Liver (tissue), 9 donors: ENCODE data around the gene ARFGAP3. TPM values are rescaled to one million over a fixed set of nuclear protein-coding genes. Genes with fewer than 3 reads are reported as not detected.

Experiments used
- DNase-seq: peaks from one replicate; pipeline ENCODE4 v3.0.0-alpha.2; 2017; ENCODE audit warnings: low spot score
- H3K27ac ChIP-seq, 2 donors: one replicate each; pipeline ENCODE4 v1.7.0; 2013; ENCODE audit warnings: inconsistent platforms in 2 of 2, low read length in 2 of 2, control low read depth in 1 of 2, low read depth in 1 of 2, mild to moderate bottlenecking in 1 of 2
- H3K27me3 ChIP-seq, 4 donors: one replicate each; pipeline versions ENCODE4 v1.6.1 to v1.7.0; 2013; ENCODE audit warnings: low read length in 3 of 4, inconsistent platforms in 1 of 4, mild to moderate bottlenecking in 1 of 4, moderate library complexity in 1 of 4; ENCODE audit not compliant: control insufficient read depth in 4 of 4, insufficient read depth in 4 of 4
- H3K36me3 ChIP-seq, 4 donors: one replicate each; pipeline versions ENCODE4 v1.6.1 to v1.7.0; 2013; ENCODE audit warnings: low read length in 3 of 4, mild to moderate bottlenecking in 3 of 4, low read depth in 1 of 4, moderate library complexity in 1 of 4; ENCODE audit not compliant: control insufficient read depth in 4 of 4, insufficient read depth in 3 of 4
- H3K4me1 ChIP-seq, 4 donors: one replicate each; pipeline versions ENCODE4 v1.6.1 to v1.7.0; 2013; ENCODE audit warnings: low read length in 3 of 4, mild to moderate bottlenecking in 3 of 4, moderate library complexity in 1 of 4; ENCODE audit not compliant: control insufficient read depth in 4 of 4, insufficient read depth in 4 of 4
- H3K4me3 ChIP-seq, 3 donors: one replicate each; pipeline versions ENCODE4 v1.6.1 to v1.7.0; 2013; ENCODE audit warnings: low read length in 3 of 3, control low read depth in 1 of 3, low read depth in 1 of 3, mild to moderate bottlenecking in 1 of 3
- H3K9ac ChIP-seq, 2 donors: one replicate each; pipeline ENCODE4 v1.7.0; 2013; ENCODE audit warnings: low read length in 2 of 2, mild to moderate bottlenecking in 2 of 2, moderate library complexity in 2 of 2, control low read depth in 1 of 2, low read depth in 1 of 2
- H3K9me3 ChIP-seq, 4 donors: one replicate each; pipeline versions ENCODE4 v1.6.1 to v1.7.0; 2013; ENCODE audit warnings: low read length in 3 of 4; ENCODE audit not compliant: control insufficient read depth in 4 of 4
- EGR1 ChIP-seq, 2 donors: IDR thresholded peaks; 2 replicates each; pipeline ENCODE4 v1.6.1; 2016 to 2018; ENCODE audit warnings: antibody characterized with exemption in 2 of 2, low read depth in 2 of 2
- FOXA1 ChIP-seq: IDR thresholded peaks from 2 replicates; pipeline ENCODE4 v1.6.1; 2016; ENCODE audit warnings: antibody characterized with exemption
- FOXA2 ChIP-seq: IDR thresholded peaks from 2 replicates; pipeline ENCODE4 v1.6.1; 2016; ENCODE audit warnings: antibody characterized with exemption
- GABPA ChIP-seq, 2 donors: IDR thresholded peaks in 1 of 2; conservative IDR thresholded peaks in 1 of 2; 2 replicates each; pipeline ENCODE4 v1.6.1; 2016; ENCODE audit warnings: antibody characterized with exemption in 2 of 2, mild to moderate bottlenecking in 1 of 2, moderate library complexity in 1 of 2
- HNF4A ChIP-seq, 2 donors: conservative IDR thresholded peaks; 2 replicates each; pipeline ENCODE4 v1.6.1; 2016; ENCODE audit warnings: antibody characterized with exemption in 2 of 2, mild to moderate bottlenecking in 2 of 2
- HNF4G ChIP-seq: IDR thresholded peaks from 2 replicates; pipeline ENCODE4 v1.6.1; 2016; ENCODE audit warnings: antibody characterized with exemption
- JUND ChIP-seq, 2 donors: IDR thresholded peaks; 2 replicates each; pipeline ENCODE4 v1.6.1; 2016; ENCODE audit warnings: antibody characterized with exemption in 2 of 2
- NR2F2 ChIP-seq: IDR thresholded peaks from 2 replicates; pipeline ENCODE4 v1.6.1; 2016; ENCODE audit warnings: antibody characterized with exemption
- RAD21 ChIP-seq, 2 donors: IDR thresholded peaks; 2 replicates each; pipeline ENCODE4 v1.6.1; 2016; ENCODE audit warnings: antibody characterized with exemption in 2 of 2, mild to moderate bottlenecking in 2 of 2
- RXRA ChIP-seq, 2 donors: IDR thresholded peaks; 2 replicates each; pipeline ENCODE4 v1.6.1; 2017 to 2018; ENCODE audit warnings: antibody characterized with exemption in 2 of 2, mild to moderate bottlenecking in 1 of 2
- TAF1 ChIP-seq: conservative IDR thresholded peaks from 2 replicates; pipeline ENCODE4 v1.6.1; 2016; ENCODE audit warnings: antibody characterized with exemption, mild to moderate bottlenecking
- YY1 ChIP-seq: IDR thresholded peaks from 2 replicates; pipeline ENCODE4 v1.6.1; 2016; ENCODE audit warnings: antibody characterized with exemption, mild to moderate bottlenecking
- WGBS: extraction: QIAGEN DNeasy Blood & Tissue Kit; methylation state at CpG from one replicate; pipeline ENCODE4 v1.1.7; 2013; 5-methylcytosine and 5-hydroxymethylcytosine counted together
- polyA plus RNA-seq, 2 donors: library from polyadenylated mRNA; stranded (reverse) in 1 of 2; unstranded in 1 of 2; fragments of 200-250 nt in 1 of 2; fragments of >200 nt in 1 of 2; fragmentation: Nextera tagmentation in 1 of 2; extraction: Ambion mirVana in 1 of 2; gene quantifications; one replicate each; pipeline versions ENCODE4 v1.2.1 to v1.2.3, GENCODE V29; 2013 to 2015
- total RNA-seq, 2 donors: library from RNA; depleted of rRNA; stranded (reverse); fragments of >200 nt; gene quantifications; one replicate each; pipeline ENCODE4 v1.2.3, GENCODE V29; 2014
- TF ChIP-seq, protein P1 (sequence below): IDR thresholded peaks from 2 replicates; pipeline ENCODE4 v1.6.1; 2016; ENCODE audit warnings: antibody characterized with exemption
- TF ChIP-seq, protein P2 (sequence below): IDR thresholded peaks from 2 replicates; pipeline ENCODE4 v1.6.1; 2016; ENCODE audit warnings: antibody characterized with exemption
- TF ChIP-seq, protein P3 (sequence below): IDR thresholded peaks from 2 replicates; pipeline ENCODE4 v1.6.1; 2016; ENCODE audit warnings: antibody characterized with exemption, mild to moderate bottlenecking
- donor health status: healthy.
- donor health status: healthy.
- donor health status: healthy.
- donor health status: healthy.
- donor health status: healthy.

ARFGAP3 gene
- total and polyA plus RNA-seq, 4 donors: 18.2 to 55.1 (median 27.5) TPM

DNA sequence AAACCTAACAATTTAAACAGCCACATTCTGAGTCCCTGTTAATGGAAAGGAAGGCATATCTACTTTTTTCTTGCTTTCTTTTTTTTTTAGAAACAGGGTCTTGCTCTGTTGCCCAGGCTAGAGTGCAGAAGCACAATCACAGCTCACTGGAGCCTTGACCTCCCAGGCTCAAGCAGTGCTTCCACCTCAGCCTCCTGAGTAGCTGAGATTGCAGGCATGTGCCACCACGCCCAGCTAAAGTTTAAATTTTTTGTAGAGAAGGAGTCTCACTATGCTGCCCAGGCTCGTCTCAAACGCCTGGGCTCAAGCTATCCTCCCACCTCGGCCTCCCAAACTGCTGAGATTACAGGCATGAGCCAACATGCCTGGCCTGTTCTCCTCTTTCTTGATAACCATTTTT is 25.4 kb downstream of the ARFGAP3 start:
- Histone ChIP-seq H3K27ac (no peak overlapping the region), H3K27me3 (no peaks in the 10 kb centered on the region), H3K9ac (no peak overlapping the region), H3K4me1 (no peaks in the 10 kb centered on the region), H3K9me3 (no peaks in the 10 kb centered on the region), H3K4me3 (no peak overlapping the region), H3K36me3 (peaks cover 25 to 77% (median 55%) of the 10 kb centered on the region in 4 donors)
- no peak for DNase-seq
- WGBS: 97% methylated on average over 4 of the region's 4 CpGs
- TF ChIP-seq NR2F2 (no peak), FOXA1 (no peak), RAD21 (IDR thresholded peaks at IDR 0.05) (no peak), EGR1 (IDR thresholded peaks at IDR 0.05; ENCODE audit: low read depth in 2 of 2) (no peak)

DNA sequence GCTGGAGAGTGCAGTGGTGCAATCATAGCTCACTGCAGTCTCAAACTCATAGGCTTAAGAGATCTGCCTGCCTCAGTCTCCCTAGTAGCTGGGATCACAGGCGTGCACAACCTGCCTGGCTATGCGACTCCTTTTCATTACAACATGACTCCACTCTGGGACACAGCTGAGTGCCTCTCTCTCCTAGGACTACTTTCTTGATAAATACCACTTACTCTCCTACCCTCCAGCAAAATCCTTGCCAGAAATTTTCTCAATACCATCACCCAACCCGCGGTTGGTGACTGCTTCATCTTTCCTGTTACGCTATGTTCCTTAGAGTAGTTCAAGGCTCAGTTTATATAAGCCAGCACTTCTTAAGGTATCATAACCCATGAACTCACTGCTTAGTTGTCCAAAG is 26.9 kb downstream of the ARFGAP3 start:
- H3K4me1 ChIP-seq: no peaks in the 10 kb centered on the region
- no peak overlapping the region for H3K4me3 ChIP-seq
- no peaks in the 10 kb centered on the region for H3K9me3 ChIP-seq
- DNase-seq: no peak
- no peaks in the 10 kb centered on the region for H3K27me3 ChIP-seq
- TF ChIP-seq, protein P1, sequence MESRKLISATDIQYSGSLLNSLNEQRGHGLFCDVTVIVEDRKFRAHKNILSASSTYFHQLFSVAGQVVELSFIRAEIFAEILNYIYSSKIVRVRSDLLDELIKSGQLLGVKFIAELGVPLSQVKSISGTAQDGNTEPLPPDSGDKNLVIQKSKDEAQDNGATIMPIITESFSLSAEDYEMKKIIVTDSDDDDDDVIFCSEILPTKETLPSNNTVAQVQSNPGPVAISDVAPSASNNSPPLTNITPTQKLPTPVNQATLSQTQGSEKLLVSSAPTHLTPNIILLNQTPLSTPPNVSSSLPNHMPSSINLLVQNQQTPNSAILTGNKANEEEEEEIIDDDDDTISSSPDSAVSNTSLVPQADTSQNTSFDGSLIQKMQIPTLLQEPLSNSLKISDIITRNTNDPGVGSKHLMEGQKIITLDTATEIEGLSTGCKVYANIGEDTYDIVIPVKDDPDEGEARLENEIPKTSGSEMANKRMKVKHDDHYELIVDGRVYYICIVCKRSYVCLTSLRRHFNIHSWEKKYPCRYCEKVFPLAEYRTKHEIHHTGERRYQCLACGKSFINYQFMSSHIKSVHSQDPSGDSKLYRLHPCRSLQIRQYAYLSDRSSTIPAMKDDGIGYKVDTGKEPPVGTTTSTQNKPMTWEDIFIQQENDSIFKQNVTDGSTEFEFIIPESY: no peak
- TF ChIP-seq NR2F2: no peak
- TF ChIP-seq JUND (IDR thresholded peaks at IDR 0.05): no peak
- TF ChIP-seq, protein P2, sequence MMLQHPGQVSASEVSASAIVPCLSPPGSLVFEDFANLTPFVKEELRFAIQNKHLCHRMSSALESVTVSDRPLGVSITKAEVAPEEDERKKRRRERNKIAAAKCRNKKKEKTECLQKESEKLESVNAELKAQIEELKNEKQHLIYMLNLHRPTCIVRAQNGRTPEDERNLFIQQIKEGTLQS: no peak
- TF ChIP-seq FOXA1: no peak
- no peak overlapping the region for H3K27ac ChIP-seq
- H3K36me3 ChIP-seq: peaks cover 29 to 78% (median 56%) of the 10 kb centered on the region in 4 donors
- 96% methylated on average over 5 of the region's 5 CpGs for WGBS
- no peak overlapping the region for H3K9ac ChIP-seq

DNA sequence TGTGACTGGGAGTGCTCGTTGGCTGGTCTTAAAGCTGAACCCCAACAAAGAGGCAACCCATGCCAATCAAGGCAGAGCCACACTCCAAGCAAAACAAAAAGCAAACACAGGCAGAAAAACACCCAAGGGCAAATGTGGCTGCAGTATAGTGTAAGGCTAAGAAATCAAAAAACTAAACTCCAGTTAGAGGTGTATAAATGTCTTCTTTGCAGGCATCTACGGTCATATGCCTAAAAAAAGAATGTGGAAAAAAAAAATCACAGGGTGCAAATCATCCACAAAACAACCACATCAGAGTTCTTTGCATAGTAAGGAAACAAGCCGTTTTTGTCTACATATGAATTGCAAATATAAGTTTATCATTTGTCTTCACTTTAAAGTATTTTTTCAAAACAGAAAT is 27.8 kb downstream of the ARFGAP3 start:
- Histone ChIP-seq H3K9ac (no peak overlapping the region), H3K4me3 (no peak overlapping the region), H3K27ac (no peak overlapping the region), H3K27me3 (no peaks in the 10 kb centered on the region), H3K4me1 (no peaks in the 10 kb centered on the region), H3K9me3 (no peaks in the 10 kb centered on the region), H3K36me3 (peaks cover 29 to 72% (median 51%) of the 10 kb centered on the region in 4 donors)
- DNase-seq: no peak
- WGBS: 90% methylated on average over 3 of the region's 3 CpGs
- TF ChIP-seq, protein P1: no peak
- TF ChIP-seq JUND (IDR thresholded peaks at IDR 0.05) (no peak), FOXA1 (no peak), HNF4A (conservative IDR thresholded peaks at IDR 0.05) (no peak), HNF4G (no peak), GABPA (IDR thresholded peaks at IDR 0.05 in 1 of 2, conservative IDR thresholded peaks at IDR 0.05 in 1 of 2) (no peak), RXRA (IDR thresholded peaks at IDR 0.05) (no peak), YY1 (no peak), FOXA2 (no peak), EGR1 (IDR thresholded peaks at IDR 0.05; ENCODE audit: low read depth in 2 of 2) (no peak), TAF1 (no peak)
- TF ChIP-seq, protein P2: no peak
- TF ChIP-seq, protein P3, sequence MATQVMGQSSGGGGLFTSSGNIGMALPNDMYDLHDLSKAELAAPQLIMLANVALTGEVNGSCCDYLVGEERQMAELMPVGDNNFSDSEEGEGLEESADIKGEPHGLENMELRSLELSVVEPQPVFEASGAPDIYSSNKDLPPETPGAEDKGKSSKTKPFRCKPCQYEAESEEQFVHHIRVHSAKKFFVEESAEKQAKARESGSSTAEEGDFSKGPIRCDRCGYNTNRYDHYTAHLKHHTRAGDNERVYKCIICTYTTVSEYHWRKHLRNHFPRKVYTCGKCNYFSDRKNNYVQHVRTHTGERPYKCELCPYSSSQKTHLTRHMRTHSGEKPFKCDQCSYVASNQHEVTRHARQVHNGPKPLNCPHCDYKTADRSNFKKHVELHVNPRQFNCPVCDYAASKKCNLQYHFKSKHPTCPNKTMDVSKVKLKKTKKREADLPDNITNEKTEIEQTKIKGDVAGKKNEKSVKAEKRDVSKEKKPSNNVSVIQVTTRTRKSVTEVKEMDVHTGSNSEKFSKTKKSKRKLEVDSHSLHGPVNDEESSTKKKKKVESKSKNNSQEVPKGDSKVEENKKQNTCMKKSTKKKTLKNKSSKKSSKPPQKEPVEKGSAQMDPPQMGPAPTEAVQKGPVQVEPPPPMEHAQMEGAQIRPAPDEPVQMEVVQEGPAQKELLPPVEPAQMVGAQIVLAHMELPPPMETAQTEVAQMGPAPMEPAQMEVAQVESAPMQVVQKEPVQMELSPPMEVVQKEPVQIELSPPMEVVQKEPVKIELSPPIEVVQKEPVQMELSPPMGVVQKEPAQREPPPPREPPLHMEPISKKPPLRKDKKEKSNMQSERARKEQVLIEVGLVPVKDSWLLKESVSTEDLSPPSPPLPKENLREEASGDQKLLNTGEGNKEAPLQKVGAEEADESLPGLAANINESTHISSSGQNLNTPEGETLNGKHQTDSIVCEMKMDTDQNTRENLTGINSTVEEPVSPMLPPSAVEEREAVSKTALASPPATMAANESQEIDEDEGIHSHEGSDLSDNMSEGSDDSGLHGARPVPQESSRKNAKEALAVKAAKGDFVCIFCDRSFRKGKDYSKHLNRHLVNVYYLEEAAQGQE: no peak
